Stimulated activated naive CD4-positive, alpha-beta T cell treated with Interleukin-2 at 50 U/mL for 16 hours (primary cell): Measurements from ENCODE around the gene TFF3.
"Not testable (repeated sequence)": the region's sequence is repeated elsewhere in the genome, so short reads cannot be mapped to it uniquely, and the experiment has no call there.

ENCODE experiments used
- DNase-seq: peaks from one replicate; lab custom pipeline; 2025; lab: John Stamatoyannopoulos, UW

TFF3 gene

DNA sequence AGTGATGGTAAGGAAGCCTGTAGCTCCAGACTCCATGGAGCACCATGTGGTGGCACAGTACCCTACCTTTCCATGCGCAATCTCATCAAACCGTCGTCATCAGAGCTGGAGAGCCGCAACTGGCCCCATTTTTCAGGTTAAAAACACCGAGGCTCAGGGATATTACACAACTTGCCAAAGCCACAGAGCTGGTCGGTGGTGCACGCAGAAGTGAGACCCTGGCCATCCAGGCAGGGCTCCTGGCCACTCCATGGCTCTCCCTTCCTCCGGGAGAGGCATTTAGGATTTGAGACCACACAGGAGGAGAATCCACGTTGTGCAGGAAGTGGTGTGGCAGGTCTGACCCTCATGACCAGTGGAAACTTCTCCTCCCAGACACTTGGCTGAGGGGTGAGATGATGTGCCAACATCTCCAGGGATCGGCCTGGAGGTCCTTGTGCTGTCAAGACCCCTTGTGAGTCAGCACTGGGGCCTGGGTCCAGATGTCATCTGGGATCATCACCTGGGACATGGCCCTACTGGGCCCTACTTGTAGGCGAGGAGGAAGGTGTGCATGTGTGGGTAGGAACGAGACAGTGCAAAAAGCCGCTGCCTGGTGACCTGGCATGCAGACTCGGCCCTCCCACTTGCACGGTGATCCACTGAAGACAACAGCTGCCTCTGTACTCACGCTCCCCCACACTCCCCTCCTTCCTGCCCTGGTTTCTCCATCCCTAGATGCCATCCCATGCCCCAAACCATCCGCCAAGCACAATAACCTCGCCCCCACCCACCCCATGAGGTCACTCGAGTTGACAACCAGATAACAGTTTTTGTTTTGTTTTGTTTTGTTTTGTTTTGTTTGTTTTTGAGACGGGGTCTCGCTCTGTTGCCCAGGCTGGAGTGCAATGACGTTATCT lies 10.4 kb downstream of the TFF3 start:
- no peak for DNase-seq

- DNase-seq, result no peak
Observed at GRCh38 chr21:42303443-42303842, 11.8 kb downstream of the TFF3 start.

DNA sequence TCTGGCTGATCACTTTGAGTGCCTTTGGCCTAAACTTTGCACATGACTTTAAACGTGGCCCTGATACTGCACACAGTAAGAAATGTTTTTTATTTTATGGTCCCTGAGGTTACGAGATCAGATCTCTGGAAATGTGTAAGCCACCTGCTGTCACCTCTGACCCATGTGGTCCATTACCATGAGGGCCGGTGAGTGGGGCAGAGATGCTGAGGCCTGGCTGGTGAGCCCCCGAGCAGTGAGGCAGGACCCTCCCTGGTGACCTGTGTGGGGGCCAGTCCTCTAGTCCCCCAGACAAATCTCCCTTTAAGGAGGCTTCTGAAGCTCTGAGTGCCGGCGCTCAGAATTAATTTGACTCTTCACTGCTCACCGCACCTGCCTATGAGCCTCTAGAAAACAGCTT lies 12.4 kb downstream of the TFF3 start:
- no peak for DNase-seq

- DNase-seq, result no peak
Observed at GRCh38 chr21:42302076-42302650, 13.0 kb downstream of the TFF3 start.

DNA sequence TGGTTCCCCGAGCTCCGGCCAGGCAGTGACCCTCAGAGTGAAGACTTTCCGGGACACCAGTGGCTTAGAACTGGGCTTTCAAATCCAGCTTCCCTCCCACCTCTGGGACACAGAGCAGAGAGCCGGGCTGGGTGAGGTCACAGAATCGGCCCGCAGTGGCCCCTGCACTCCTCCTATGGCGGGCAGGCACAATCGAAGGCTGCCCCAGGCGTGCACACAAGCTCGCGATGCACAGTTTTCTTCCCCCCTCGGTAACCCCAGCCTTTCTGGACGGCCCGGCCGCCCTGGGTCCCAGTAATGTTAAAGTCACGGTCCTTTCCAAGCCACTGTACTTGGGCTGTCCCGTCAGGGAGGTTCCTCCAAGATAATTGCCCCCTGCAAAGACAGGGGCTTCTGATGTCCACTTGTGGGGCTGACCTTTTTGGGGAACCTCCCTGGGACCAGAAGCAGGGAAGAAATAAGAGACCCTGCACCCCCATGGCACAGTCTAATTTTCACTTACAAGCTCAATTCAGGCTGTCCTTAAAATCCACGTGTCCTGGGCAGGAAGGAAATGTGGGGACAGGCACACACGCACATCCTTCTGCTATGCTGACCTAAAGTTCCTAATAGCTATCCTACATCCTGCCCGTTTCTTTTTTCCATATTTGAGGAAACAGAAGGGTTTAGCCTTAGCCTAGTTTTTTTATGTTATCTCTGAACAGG lies 13.7 kb downstream of the TFF3 start:
- DNase-seq, result no peak

DNA sequence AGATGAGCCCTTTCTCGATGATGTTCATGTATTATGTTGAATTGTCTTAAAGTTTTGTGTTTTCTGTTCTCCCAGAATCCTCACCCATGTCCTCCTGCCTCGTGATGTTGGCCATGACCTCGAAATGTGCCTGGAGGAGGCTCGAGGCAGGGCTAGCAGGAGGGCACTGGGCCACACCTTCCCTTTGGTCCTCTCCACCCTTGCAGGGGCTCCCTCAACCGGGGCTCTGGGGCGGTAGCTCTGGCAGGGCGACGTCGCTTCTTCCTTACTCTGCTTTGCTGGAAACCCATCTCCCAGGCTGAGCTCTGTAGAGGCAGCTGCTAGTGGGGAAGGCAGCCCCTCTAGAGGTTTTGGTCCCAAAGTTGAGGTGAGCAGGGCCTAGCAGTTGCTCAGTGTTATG lies 14.3 kb downstream of the TFF3 start:
- DNase-seq, result no peak

- no peak for DNase-seq
Observed at GRCh38 chr21:42300045-42300583, 15.1 kb downstream of the TFF3 start.

DNA sequence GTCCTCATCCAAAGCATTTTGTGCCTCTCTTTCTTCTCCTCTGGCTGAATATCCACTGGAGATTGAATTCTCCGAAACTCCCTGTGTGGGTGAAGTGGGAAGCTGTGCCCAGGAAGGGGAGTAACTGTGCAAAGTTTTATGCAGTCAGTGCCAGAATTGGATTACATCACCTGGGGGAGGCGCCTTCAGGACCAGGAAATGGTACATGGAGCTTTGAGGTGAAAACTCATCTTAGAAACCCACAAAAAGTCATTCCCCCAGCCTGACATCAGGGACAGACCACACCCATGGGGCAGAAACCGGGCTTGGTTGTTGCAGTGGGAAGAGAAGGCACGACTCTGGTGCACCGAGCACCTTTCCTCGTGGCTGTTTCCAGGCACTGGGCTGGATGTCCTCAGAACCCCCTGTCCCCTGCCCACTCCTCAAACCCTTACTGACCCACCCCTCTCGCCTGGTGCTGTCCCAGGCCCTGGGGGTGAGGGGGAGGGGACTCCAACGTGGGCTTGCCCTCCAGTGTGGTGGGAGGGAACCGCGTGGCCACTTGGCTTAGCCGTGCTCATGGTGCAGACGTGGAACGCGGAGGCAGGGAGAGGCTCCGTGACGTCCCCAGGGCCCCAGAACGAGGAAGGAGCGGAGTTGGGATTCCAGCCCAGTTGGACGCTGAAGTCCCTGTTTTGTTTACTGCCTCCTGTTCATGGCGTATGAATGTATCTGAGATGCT lies 15.7 kb downstream of the TFF3 start:
- no peak for DNase-seq

DNA sequence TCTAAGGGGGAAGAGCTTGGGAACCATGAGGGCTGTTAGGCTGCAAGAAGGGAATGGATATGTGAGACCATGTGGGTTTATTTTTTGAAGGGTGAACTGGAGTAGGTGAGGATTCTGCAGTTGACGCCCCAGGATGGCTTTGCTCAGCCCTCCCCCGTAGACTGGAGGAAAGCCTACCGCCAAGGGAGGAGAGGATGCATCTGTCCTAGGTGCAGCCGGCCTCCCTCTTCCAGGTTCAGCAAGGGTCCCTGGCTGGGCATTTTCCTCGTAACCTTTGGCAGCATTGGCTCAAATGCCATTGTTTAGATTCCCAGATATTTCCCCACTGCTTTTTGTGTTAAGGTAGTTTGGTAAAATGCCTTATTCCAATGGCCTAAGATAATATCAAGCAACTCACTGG lies 16.6 kb downstream of the TFF3 start:
- DNase-seq, result no peak

GRCh38 chr21:42298237-42298636 lies 17.0 kb downstream of the TFF3 start:
- no peak for DNase-seq

GRCh38 chr21:42297377-42297776 lies 17.8 kb downstream of the TFF3 start:
- no peak for DNase-seq

GRCh38 chr21:42296501-42296900 lies 18.7 kb downstream of the TFF3 start:
- DNase-seq, result no peak

DNA sequence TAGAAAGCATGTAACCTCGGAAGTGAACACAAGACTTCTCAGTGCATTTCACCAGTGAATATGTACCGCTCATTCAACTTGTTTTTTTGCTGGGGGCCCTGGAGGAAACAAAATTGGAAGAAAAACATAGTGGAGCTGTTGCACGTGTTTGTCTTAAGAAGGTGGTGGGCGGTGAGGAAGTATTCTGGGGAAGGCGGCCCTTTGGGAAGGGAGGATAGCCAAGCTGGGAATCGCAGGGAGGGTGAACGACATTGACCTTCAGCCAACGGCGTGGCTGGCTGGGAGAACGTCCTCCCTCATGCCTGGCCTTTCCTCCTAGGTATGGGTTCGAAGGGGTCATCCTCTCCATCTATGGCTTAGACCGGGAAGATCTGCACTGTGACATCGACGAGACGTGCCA lies 19.4 kb downstream of the TFF3 start:
- no peak for DNase-seq

- no peak for DNase-seq
Observed at GRCh38 chr21:42294273-42294880, 20.8 kb downstream of the TFF3 start.

DNA sequence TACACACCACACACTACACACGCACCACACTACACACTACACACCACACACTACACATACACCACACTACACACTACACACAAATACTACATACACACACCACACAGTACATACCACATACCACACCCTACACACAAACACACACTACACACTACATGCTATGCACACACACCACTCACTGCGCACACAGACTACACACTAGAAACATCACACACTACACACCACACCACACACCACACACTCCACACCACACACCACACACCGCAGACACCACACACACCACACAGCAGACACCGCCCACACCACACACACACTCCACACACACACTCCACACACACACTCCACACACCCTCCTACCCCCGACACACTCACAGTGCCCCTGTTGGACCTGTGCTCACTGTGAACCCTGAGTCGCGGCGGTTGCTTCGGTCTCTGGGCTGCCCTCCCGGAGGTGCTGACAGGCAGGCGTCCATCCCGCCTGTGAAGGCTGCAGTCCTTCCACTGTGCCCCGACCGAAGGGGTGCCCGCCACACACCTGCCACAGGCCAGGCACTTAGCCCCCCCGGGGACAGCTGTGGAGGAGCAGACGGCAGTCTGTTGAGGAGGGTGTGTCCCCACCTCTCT lies 21.4 kb downstream of the TFF3 start:
- DNase-seq, result no peak

GRCh38 chr21:42292563-42293142 lies 22.6 kb downstream of the TFF3 start:
- not testable (repeated sequence) for DNase-seq

GRCh38 chr21:42291751-42292562 lies 23.3 kb downstream of the TFF3 start:
- DNase-seq, result no peak

GRCh38 chr21:42291003-42291750 lies 24.0 kb downstream of the TFF3 start:
- no peak for DNase-seq

GRCh38 chr21:42290505-42290904 lies 24.7 kb downstream of the TFF3 start:
- DNase-seq, result no peak
